Measurements from ENCODE around the gene ADCY7.
"Not testable (repeated sequence)": the region's sequence is repeated elsewhere in the genome, so short reads cannot be mapped to it uniquely, and the experiment has no call there.

Gene ADCY7

DNA sequence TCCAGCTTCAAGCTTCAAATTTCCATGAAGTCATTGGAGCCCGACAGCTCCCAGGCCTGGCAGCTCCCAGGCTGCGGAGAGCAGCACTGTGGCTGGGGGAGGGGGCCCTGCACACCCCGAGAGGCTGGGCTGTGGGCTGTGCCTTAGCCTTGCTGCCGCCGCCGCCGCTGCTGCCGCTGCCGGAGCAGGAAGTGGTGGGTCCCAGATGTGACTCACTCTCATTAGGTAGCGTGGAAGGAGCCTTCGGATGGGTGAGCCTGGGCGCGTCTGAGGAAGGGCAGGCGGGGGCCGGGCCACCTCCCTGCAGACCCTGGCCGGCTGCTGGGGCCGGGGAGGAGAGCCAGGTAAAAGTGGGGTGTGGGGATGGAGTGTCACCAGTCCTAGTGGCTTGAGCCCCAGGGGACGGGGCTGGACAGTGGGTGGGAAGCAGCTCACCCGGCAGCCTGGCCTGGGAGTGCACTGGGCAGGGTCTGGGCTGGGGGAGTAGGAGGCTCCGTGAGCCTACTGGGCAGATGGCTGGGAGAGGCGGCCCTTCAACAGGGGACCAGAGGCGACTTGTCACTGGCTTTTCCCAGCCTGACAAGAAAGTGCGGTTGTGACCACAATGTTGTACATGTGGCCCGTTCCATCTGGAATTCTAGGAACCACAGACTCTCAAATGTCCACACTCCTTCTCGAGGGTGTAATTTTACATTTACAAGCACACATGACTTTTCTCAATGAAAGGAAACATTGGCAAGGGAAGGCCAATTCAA, at the start of gene ADCY7:
Gene ADCY7 (plus strand): TSS at position 215 of the 755 bp plus-strand sequence. CDS start 21,629 bp downstream, outside the sequence.
- Histone ChIP-seq H3K9ac (ENCODE audit: low read length) (peak within 1 kb of the TSS; percentile 64), H3K9me3 (ENCODE audit: control insufficient read depth, low read length) (no peaks in the 10 kb centered on the region), H3K4me3 (ENCODE audit: low read length) (peak within 1 kb of the TSS; percentile 25), H3K36me3 (ENCODE audit: control insufficient read depth, insufficient read depth, low read length) (no peaks in the 10 kb centered on the region), H3K4me1 (ENCODE audit: control insufficient read depth, insufficient read depth, low read length) (peaks cover 40% of the 10 kb centered on the region), H3K27me3 (ENCODE audit: control insufficient read depth, insufficient read depth, low read length) (no peaks in the 10 kb centered on the region)

GRCh38 chr16:50219402-50219975, 46.9 kb upstream of the ADCY7 start:
- H3K27me3 ChIP-seq (ENCODE audit: control insufficient read depth, insufficient read depth, low read length) = no peaks in the 10 kb centered on the region
- no peaks in the 10 kb centered on the region for H3K9me3 ChIP-seq (ENCODE audit: control insufficient read depth, low read length)
- no peaks in the 10 kb centered on the region for H3K36me3 ChIP-seq (ENCODE audit: control insufficient read depth, insufficient read depth, low read length)
- no peak overlapping the region for H3K9ac ChIP-seq (ENCODE audit: low read length)
- no peak overlapping the region for H3K4me3 ChIP-seq (ENCODE audit: low read length)
- H3K4me1 ChIP-seq (ENCODE audit: control insufficient read depth, insufficient read depth, low read length) = peaks cover 3% of the 10 kb centered on the region

- Histone ChIP-seq H3K4me3 (ENCODE audit: low read length) (no peak overlapping the region), H3K36me3 (ENCODE audit: control insufficient read depth, insufficient read depth, low read length) (no peaks in the 10 kb centered on the region), H3K9ac (ENCODE audit: low read length) (no peak overlapping the region), H3K9me3 (ENCODE audit: control insufficient read depth, low read length) (no peaks in the 10 kb centered on the region), H3K4me1 (ENCODE audit: control insufficient read depth, insufficient read depth, low read length) (peaks cover 3% of the 10 kb centered on the region), H3K27me3 (ENCODE audit: control insufficient read depth, insufficient read depth, low read length) (no peaks in the 10 kb centered on the region)
Measured at GRCh38 chr16:50224286-50224685, 42.1 kb upstream of the ADCY7 start.

DNA sequence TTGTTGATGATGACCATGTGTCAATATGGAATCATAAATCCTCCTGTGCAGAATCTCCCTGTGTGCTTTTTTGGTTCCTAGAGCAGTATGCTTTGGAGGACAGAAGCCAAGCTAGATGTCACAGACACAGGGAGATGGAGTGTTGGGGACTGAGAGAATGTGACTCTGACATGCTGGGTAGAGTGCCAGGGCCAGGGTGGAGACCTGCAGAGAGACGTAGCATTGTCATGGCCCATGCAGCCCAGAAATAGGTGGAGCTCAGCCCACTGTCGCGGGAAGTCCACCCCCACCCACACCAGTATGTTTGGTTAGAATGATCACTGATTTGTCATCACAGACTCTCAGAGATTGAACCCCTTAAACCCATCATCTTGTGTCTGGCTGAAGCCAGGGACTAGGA, 39.2 kb upstream of the ADCY7 start:
- no peak overlapping the region for H3K9ac ChIP-seq (ENCODE audit: low read length)
- no peak overlapping the region for H3K4me3 ChIP-seq (ENCODE audit: low read length)
- peaks cover 3% of the 10 kb centered on the region for H3K4me1 ChIP-seq (ENCODE audit: control insufficient read depth, insufficient read depth, low read length)
- no peaks in the 10 kb centered on the region for H3K36me3 ChIP-seq (ENCODE audit: control insufficient read depth, insufficient read depth, low read length)
- H3K9me3 ChIP-seq (ENCODE audit: control insufficient read depth, low read length) = no peaks in the 10 kb centered on the region
- H3K27me3 ChIP-seq (ENCODE audit: control insufficient read depth, insufficient read depth, low read length) = no peaks in the 10 kb centered on the region

DNA sequence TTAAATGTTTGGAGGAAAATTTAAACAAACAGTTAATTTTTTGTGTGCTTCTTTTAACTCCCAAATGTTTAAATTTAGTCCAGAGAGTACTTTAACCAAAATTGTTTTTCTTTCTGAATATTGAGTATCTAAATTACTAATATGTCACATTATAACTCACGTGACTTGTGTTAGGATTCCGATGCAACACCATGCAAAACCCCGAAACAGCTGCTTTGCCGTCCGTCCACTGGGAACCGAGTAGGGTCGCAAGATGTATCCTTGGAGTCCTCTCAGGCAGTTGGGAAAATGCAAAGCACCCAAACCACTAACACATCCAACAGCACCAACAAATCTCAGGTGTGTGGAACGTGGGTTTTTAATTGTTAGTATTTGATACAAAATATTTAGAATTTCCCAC, 38.7 kb upstream of the ADCY7 start:
- no peak overlapping the region for H3K9ac ChIP-seq (ENCODE audit: low read length)
- H3K9me3 ChIP-seq (ENCODE audit: control insufficient read depth, low read length) = no peaks in the 10 kb centered on the region
- H3K36me3 ChIP-seq (ENCODE audit: control insufficient read depth, insufficient read depth, low read length) = no peaks in the 10 kb centered on the region
- H3K4me3 ChIP-seq (ENCODE audit: low read length) = no peak overlapping the region
- H3K27me3 ChIP-seq (ENCODE audit: control insufficient read depth, insufficient read depth, low read length) = no peaks in the 10 kb centered on the region
- H3K4me1 ChIP-seq (ENCODE audit: control insufficient read depth, insufficient read depth, low read length) = peaks cover 3% of the 10 kb centered on the region

- Histone ChIP-seq H3K4me3 (ENCODE audit: low read length) (no peak overlapping the region), H3K36me3 (ENCODE audit: control insufficient read depth, insufficient read depth, low read length) (no peaks in the 10 kb centered on the region), H3K4me1 (ENCODE audit: control insufficient read depth, insufficient read depth, low read length) (peaks cover 3% of the 10 kb centered on the region), H3K9me3 (ENCODE audit: control insufficient read depth, low read length) (no peaks in the 10 kb centered on the region), H3K9ac (ENCODE audit: low read length) (no peak overlapping the region), H3K27me3 (ENCODE audit: control insufficient read depth, insufficient read depth, low read length) (no peaks in the 10 kb centered on the region)
Measured at GRCh38 chr16:50228364-50228868, 37.9 kb upstream of the ADCY7 start.

DNA sequence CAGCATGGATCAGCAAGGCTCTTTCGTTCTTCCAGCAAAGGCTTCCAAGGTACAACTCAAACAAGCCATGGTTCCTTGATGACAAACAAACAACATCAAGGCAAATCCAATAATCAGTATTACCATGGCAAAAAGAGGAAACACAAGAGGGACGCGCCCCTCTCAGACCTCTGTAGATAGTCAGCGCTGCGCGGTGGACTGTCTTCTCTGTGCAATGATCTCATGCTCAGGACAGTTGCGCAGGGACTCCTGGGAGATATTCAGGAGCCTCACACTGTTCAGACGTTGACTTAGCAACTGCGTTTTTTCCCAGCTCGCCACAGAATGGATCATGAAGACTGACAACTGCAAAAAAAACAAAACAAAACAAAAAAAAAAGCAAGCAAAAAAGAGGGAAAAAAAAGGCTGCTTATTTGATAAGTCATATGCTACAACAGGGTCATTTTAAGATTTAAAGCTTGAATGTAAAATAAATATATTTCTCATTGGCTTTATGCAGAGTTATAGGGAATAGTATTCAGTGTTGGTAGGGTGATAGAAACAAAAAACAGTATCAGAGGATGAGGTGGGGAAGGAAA, 37.1 kb upstream of the ADCY7 start:
- Histone ChIP-seq H3K9ac (ENCODE audit: low read length) (no peak overlapping the region), H3K9me3 (ENCODE audit: control insufficient read depth, low read length) (no peaks in the 10 kb centered on the region), H3K4me3 (ENCODE audit: low read length) (no peak overlapping the region), H3K27me3 (ENCODE audit: control insufficient read depth, insufficient read depth, low read length) (no peaks in the 10 kb centered on the region), H3K36me3 (ENCODE audit: control insufficient read depth, insufficient read depth, low read length) (no peaks in the 10 kb centered on the region), H3K4me1 (ENCODE audit: control insufficient read depth, insufficient read depth, low read length) (no peaks in the 10 kb centered on the region)

DNA sequence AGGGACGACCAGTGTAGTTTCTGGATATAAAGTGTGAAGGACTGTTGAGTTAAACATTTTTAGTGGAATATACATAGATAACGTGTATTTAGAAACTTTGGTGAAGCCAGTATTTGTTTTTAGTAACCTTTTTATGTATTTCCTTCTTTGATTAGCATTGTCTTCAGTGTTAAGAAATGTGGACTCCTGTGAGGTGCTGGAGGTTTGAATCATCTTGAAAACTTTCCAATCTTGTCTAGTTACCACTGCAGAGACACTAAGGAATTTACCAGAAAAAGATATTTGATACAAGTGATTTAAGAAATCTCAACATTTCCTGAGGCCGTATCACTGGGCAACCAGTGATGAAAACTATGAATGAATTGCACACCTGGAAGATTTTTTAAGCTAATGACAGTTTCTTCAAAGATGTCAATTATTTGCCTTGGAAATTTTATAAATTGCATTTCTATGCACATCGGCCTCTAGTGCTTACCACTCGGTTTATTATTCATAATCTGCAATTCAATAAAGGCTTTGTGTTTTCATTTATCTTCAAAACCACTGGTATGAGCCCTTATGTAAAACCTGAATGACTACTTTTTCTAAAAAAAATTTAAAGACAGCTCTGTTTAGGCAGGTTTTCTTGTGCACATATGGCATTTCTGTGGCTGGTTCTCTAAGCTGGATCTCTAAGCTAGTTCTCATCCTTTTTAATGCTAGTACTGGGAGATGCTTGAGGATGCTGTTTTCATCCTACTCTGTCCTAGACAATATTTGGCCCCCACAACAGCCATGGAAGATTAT, 31.4 kb upstream of the ADCY7 start:
- no peak overlapping the region for H3K4me3 ChIP-seq (ENCODE audit: low read length)
- H3K9me3 ChIP-seq (ENCODE audit: control insufficient read depth, low read length) = no peaks in the 10 kb centered on the region
- H3K36me3 ChIP-seq (ENCODE audit: control insufficient read depth, insufficient read depth, low read length) = no peaks in the 10 kb centered on the region
- no peaks in the 10 kb centered on the region for H3K27me3 ChIP-seq (ENCODE audit: control insufficient read depth, insufficient read depth, low read length)
- H3K9ac ChIP-seq (ENCODE audit: low read length) = no peak overlapping the region
- H3K4me1 ChIP-seq (ENCODE audit: control insufficient read depth, insufficient read depth, low read length) = peaks cover 5% of the 10 kb centered on the region

DNA sequence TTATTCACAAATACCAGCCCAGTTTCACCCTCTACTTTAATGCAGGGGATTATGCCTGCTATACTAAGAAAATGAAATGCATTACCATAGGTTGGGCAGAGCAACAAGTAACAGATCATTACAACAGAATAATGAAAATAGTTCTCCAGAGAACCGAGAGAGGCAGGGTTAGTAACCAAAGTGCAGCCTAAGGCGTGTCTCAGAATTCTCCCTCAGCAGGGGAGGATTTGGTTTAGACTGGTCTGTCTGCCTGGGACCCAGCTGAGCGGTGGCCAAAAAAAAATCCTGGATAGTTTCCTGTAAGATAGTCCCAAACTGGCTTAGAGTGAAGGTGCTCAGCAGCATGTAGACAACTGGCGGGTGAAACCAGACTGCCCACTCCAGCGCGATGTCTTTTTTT, 30.8 kb upstream of the ADCY7 start:
- H3K9me3 ChIP-seq (ENCODE audit: control insufficient read depth, low read length) = no peaks in the 10 kb centered on the region
- H3K4me1 ChIP-seq (ENCODE audit: control insufficient read depth, insufficient read depth, low read length) = peaks cover 5% of the 10 kb centered on the region
- H3K36me3 ChIP-seq (ENCODE audit: control insufficient read depth, insufficient read depth, low read length) = no peaks in the 10 kb centered on the region
- no peak overlapping the region for H3K4me3 ChIP-seq (ENCODE audit: low read length)
- no peak overlapping the region for H3K9ac ChIP-seq (ENCODE audit: low read length)
- no peaks in the 10 kb centered on the region for H3K27me3 ChIP-seq (ENCODE audit: control insufficient read depth, insufficient read depth, low read length)

GRCh38 chr16:50238314-50238713, 28.0 kb upstream of the ADCY7 start:
- Histone ChIP-seq H3K36me3 (ENCODE audit: control insufficient read depth, insufficient read depth, low read length) (no peaks in the 10 kb centered on the region), H3K4me3 (ENCODE audit: low read length) (no peak overlapping the region), H3K9ac (ENCODE audit: low read length) (no peak overlapping the region), H3K27me3 (ENCODE audit: control insufficient read depth, insufficient read depth, low read length) (no peaks in the 10 kb centered on the region), H3K9me3 (ENCODE audit: control insufficient read depth, low read length) (no peaks in the 10 kb centered on the region), H3K4me1 (ENCODE audit: control insufficient read depth, insufficient read depth, low read length) (peaks cover 5% of the 10 kb centered on the region)

GRCh38 chr16:50238868-50239301, 27.5 kb upstream of the ADCY7 start:
- H3K36me3 ChIP-seq (ENCODE audit: control insufficient read depth, insufficient read depth, low read length) = no peaks in the 10 kb centered on the region
- H3K9ac ChIP-seq (ENCODE audit: low read length) = no peak overlapping the region
- H3K4me3 ChIP-seq (ENCODE audit: low read length) = no peak overlapping the region
- H3K4me1 ChIP-seq (ENCODE audit: control insufficient read depth, insufficient read depth, low read length) = peaks cover 5% of the 10 kb centered on the region
- H3K27me3 ChIP-seq (ENCODE audit: control insufficient read depth, insufficient read depth, low read length) = no peaks in the 10 kb centered on the region
- no peaks in the 10 kb centered on the region for H3K9me3 ChIP-seq (ENCODE audit: control insufficient read depth, low read length)

- not testable (repeated sequence) for H3K9ac ChIP-seq (ENCODE audit: low read length); H3K36me3 ChIP-seq (ENCODE audit: control insufficient read depth, insufficient read depth, low read length); H3K9me3 ChIP-seq (ENCODE audit: control insufficient read depth, low read length)
Measured at GRCh38 chr16:50243024-50243423, 23.3 kb upstream of the ADCY7 start.

More at GRCh38 chr16:50243024-50243423, 23.3 kb upstream of the ADCY7 start:
- not testable (repeated sequence) for H3K4me3 ChIP-seq (ENCODE audit: low read length); H3K27me3 ChIP-seq (ENCODE audit: control insufficient read depth, insufficient read depth, low read length)
- peaks cover 20% of the 10 kb centered on the region for H3K4me1 ChIP-seq (ENCODE audit: control insufficient read depth, insufficient read depth, low read length)
